Occipital lobe (tissue), 2 donors: Measurements from ENCODE around the gene MAP3K6. TPM values are rescaled to one million over a fixed set of nuclear protein-coding genes. Genes with fewer than 3 reads are reported as not detected.
"Not testable (repeated sequence)": the region's sequence is repeated elsewhere in the genome, so short reads cannot be mapped to it uniquely, and the experiment has no call there.

ENCODE experiments used
- DNase-seq: peaks from one replicate; lab custom pipeline; 2025; lab: John Stamatoyannopoulos, UW
- total RNA-seq: library from RNA; depleted of rRNA; stranded (reverse); fragments of >200 nt; gene quantifications from one replicate; pipeline ENCODE4 v1.2.3, GENCODE V29; 2014

MAP3K6 gene, protein sequence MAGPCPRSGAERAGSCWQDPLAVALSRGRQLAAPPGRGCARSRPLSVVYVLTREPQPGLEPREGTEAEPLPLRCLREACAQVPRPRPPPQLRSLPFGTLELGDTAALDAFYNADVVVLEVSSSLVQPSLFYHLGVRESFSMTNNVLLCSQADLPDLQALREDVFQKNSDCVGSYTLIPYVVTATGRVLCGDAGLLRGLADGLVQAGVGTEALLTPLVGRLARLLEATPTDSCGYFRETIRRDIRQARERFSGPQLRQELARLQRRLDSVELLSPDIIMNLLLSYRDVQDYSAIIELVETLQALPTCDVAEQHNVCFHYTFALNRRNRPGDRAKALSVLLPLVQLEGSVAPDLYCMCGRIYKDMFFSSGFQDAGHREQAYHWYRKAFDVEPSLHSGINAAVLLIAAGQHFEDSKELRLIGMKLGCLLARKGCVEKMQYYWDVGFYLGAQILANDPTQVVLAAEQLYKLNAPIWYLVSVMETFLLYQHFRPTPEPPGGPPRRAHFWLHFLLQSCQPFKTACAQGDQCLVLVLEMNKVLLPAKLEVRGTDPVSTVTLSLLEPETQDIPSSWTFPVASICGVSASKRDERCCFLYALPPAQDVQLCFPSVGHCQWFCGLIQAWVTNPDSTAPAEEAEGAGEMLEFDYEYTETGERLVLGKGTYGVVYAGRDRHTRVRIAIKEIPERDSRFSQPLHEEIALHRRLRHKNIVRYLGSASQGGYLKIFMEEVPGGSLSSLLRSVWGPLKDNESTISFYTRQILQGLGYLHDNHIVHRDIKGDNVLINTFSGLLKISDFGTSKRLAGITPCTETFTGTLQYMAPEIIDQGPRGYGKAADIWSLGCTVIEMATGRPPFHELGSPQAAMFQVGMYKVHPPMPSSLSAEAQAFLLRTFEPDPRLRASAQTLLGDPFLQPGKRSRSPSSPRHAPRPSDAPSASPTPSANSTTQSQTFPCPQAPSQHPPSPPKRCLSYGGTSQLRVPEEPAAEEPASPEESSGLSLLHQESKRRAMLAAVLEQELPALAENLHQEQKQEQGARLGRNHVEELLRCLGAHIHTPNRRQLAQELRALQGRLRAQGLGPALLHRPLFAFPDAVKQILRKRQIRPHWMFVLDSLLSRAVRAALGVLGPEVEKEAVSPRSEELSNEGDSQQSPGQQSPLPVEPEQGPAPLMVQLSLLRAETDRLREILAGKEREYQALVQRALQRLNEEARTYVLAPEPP (N-terminal part only)
- total RNA-seq = 2.7 TPM

DNA sequence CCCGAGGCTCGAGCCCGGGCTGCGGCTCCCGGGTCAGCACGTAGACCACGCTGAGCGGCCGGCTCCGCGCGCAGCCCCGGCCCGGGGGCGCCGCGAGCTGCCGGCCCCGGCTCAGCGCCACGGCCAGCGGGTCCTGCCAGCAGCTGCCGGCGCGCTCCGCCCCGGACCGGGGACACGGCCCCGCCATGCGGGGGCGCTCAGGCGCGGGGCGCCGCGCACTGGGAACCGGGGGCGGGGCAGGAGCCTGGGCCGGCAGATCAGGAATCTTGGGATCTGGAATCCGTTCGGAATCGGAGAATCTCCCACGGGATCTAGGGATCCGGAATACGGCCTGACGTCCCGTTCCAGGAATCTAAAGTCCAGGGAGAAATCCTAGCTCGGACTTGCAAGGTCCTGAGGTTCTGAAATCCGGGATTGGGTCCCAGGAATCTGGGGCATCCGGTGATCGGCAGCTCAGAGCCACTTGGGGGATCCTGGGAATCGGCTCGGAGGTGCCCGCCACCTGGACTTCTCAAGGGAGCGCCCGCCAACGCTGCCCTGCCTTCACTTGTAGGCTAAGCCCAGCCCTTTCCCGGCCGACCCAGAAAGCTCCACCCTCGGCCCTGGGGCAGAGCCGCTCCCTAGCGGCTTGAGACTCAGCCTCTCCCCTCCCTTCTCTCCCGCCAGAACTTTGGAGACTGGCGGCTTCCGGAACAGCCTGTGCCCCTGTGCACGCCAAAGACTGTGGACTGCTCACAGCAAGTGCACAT is at the start of gene MAP3K6:
Gene MAP3K6, minus strand, starts transcription at position 551 of the 749 bp plus-strand sequence. Its CDS starts 364 bp downstream, at position 187.
- peak; percentile 50 for DNase-seq

DNA sequence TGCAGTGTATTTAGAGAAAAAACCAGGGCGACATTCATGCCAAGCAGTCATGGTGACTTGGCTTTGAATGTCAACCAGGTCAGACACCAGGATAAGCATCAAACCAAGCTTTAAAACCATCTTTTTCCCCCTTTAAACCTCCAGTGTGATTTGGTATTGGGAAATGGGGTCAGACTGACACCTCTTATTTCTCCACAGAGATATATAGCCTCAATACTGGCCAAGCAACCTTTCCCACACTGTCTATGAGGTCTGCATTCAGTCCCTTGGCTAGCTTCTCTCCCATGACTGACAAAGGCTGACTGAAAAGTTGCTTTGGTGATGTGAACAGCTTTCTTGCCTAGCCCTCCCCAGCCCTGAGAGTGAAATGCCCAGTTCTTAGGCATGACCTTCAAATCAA is 47.3 kb upstream of the MAP3K6 start:
- DNase-seq = no peak

DNA sequence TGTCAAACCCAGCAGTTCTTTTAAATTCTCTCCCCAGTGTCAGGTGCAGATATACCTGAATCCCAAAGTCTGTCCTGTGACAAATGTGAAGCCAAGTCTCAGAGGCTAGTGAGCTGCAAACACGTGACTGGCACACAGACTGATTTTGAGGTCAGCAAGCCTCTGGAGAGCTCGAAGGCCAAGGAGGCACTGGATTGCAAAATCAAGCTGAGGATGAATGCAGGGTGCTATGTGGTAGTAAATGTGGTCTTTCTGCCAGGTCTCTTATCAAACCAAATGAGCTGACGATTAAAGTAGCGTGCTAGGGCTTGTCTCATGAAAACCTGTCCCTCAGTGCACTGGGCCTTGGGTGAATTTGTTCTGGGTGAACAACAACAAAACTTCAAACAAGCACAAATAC is 46.2 kb upstream of the MAP3K6 start:
- DNase-seq = no peak

DNA sequence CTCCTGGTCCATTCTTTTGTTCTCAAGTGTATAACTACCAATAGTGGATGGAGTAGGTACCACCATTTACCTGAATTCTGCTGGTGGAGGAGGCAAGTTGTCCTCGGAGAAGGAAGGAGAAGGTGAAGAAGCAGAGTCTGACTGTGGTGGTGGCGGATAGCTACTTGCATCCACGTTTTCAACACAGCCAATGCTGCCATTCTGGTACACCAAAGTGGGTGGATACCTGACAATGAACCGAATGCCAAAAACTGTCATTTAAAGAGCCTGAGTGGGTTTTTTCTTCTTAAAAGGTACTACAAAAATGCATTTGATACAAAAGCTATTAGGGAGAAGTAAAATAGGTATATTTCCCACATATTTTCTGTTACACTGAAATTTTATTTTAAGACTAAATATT is 45.7 kb upstream of the MAP3K6 start:
- DNase-seq = no peak

DNA sequence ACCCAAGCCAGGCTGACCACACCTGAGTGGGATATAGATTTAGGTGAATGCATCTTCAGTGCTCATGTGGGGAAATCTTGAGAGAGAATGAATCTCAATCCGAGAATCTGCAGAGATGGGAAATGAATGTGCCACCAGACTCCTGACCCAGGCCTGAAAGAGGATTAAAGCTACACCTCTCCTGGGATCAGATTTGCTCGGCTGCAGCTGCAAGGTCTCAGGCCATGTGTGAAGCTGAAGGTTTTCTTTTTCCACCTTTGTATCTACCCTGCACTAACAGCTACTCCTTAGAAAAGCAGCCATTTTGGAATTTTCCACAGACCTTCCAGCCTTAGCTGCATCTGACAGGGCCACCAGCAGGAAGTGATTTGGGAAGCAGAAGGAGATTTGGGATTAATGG is 43.9 kb upstream of the MAP3K6 start:
- no peak for DNase-seq

DNA sequence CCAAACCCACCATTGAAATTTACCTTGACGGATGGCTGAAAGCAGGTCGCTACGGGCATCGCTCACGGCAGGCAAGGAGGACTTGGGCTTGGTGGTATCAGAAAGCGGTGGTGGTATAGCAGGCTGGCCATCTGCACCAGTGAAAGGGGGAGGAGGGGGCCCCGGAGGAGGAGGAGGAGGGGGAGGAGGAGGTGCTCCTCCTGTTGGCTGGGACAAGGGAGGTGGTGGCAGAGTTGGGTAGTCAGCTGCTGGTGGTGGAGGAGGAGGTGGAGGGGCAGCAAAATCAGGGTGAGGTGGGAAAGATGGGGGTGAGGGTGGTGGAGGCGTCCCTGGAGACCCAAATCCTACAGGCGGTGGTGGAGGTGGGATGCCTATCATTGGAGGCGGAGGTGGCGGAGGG is 42.9 kb upstream of the MAP3K6 start:
- no peak for DNase-seq

DNA sequence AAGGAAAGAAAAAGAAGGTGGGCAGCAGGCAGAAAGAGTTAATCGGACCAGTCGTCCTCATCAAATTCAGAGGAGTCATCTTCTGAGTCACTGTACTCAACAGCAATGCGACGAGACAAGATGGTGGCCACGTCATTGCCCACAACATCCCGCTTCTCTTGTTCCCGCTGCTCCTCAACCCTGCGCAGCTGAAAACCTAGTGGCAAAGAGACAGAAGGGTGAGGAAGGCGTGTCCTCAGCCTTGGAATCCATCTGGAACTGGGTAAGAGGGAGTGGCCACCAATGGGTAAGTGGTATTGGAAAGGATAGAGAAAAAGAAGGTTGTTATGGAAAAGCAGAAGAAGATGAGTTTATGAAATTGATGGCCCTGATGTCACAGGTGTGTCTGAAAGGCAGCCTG is 41.4 kb upstream of the MAP3K6 start:
- DNase-seq = no peak

DNA sequence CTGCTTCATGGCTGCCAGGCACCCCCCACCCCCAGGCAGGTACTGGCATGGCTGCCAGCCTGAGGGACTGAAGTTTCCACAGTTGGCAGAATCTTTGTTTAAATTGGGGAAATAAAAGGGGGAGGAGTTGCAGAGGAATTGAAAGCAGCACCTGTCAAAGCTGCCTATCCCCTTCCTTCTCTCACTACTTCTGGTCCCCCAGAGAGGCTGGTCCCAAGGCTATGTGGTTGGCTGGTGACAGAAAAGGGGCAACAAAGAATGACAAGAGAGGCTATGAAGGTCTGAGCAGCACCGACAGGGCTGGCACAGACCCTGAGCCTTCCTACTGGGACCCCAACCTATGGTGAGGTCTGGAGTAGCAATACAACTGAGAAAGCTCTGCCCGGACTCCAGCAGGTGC is 40.0 kb upstream of the MAP3K6 start:
- DNase-seq = not testable (repeated sequence)

DNA sequence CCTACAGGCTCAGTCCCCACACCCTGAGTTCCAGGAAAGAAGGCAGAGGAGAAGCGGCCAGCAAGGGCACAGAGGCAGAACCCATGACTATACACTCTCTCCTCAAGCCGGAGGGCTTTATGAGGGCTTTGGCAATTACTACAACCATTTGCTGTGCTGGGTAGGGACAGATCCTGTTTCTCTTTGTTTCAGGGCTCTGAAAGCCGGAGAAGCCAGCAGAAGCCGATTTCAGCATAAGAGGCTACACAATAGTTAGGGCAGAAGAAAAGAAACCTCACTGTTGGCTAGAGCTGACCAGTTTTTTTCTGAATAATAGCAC is 39.6 kb upstream of the MAP3K6 start:
- no peak for DNase-seq

DNA sequence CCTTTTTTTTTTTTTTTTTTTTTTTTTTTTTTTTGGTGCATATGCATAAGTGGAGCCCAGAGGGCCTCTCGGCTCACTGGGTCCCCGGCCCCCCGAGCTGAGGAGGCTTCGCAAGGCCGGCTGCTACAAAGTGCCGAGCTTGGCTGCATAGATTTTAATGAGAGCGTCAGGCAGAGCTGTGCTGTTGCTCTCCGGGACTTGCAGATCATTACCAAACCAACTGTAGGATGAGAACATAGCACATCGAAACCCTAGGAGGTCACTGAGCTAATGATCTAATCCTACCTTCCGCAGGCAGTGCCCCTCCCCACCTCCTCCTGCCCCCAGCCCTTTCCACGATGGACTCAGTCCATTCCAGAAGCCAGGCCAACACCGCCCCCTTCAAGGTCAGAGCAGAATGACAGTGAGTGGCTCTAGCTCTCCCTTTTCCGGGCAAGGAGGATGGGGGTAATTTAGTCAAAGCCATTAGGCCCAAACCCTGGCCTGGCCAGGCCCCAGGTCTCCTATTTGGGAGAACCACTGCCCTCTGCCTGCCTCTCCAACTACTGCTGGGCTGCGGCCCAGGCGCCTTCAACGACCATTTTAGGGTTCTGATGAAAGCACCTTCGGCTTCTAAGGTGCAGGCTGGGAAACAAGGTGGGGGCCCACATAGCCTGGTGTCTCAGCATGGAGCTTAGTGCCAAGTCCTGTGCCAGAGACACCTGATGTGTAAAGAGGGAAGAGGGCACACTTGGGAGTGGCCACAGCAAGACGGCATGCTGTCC is 39.0 kb upstream of the MAP3K6 start:
- DNase-seq = not testable (repeated sequence)

DNA sequence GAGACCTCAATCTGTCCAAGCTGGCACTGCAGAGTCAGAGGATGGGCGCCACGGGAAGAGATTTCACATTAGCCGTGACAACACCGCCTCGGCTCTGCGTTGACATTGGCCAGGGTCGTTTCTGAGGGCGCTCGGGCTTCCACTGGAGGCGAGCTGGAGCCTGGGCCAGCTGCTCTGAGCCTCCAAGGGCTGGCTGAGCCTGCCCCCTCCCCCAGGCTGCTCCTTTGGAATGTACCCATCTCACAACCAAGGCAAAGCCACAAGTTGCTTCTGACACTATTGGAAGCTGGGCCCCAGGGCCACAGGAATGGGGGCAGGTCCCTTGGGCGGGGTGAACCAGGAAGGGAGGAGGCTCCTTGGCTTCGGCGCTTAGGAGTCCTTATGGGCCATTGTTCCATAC is 38.3 kb upstream of the MAP3K6 start:
- no peak for DNase-seq

DNA sequence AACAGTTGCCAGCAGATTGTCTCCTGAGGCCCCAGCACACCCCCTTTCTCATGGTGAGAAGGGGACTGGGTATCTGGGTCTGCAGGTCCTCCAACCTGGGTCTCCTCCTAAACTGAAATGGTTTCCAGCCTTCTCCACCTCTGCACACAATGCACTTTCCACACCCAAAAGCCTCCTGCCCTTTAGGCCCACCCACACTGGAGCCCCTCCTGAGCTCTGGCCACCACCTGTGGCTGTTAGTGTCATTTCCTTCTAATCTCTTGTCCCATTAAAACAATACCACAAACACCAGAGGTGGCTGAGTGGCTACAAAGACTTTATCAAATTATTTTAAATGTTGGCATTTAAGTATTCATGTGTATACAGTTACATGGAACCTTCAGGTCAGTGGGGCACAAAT is 37.2 kb upstream of the MAP3K6 start:
- DNase-seq = no peak

DNA sequence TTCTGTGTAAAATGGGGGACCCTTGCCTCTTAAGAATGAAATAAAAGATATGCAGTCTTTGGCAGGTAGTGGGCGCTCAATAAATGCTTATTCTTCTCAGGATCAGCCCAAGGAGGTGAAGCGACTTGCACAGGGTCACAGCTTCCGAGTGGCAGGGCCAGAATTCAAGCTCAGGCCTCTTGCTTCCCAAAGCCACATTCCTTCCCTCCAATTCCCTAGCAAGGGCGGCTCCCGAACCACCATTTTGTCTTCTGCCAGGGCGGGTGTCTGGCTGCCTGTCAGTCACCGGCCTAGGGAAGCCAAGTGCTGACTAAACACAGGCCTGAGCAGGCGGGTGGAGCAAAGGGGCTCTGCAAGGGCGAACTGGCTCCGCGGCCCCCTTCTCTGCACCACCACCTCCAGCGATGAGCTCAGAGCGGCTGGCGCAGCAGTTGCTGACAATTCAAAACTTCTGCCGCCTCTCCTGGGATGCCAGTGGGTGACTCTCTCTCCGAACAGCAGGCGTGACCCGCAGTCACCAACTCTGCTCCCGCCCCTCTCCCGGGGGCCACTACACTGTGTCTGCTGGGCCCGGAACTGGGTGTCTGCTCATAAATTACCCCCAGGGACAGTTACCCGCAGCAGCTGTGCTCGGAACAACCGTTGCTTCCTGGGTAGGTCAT is 36.4 kb upstream of the MAP3K6 start:
- DNase-seq = no peak

DNA sequence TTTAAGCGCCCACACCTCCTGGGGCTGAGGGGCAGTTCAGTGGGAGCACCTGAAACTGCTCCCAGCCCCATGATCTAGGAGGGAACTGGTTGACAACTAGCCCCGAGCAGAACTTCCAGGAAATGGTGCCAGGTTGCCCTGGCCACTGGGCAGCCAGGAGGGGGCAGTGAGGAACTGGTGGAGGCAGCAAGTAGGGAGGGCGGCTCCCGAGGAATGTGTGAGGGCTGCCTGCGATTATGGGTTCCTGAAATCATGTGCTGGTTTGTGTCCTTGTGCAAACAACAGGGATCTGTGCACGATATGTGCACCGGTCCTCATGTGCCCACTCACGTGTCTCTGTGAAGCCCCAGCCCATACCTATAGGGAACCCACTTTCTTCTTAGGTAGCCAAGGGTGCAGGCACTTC is 35.6 kb upstream of the MAP3K6 start:
- DNase-seq = no peak

DNA sequence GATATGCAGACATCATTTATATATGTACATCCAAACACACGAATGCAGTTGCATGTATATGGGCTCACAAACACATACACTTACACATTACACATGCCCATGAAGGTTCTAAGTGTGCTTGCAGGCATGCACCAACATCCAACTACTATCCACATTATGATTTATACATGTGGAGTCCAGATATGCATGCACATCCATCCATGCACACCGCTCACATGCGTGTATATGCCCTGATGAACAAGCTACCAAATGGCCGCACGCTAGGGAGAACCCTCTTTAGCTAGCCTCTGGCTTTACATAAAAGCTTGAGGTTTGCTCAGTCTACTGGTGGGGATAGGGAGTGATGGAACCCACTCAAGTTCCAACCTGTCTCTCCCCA is 34.2 kb upstream of the MAP3K6 start:
- DNase-seq = no peak

DNA sequence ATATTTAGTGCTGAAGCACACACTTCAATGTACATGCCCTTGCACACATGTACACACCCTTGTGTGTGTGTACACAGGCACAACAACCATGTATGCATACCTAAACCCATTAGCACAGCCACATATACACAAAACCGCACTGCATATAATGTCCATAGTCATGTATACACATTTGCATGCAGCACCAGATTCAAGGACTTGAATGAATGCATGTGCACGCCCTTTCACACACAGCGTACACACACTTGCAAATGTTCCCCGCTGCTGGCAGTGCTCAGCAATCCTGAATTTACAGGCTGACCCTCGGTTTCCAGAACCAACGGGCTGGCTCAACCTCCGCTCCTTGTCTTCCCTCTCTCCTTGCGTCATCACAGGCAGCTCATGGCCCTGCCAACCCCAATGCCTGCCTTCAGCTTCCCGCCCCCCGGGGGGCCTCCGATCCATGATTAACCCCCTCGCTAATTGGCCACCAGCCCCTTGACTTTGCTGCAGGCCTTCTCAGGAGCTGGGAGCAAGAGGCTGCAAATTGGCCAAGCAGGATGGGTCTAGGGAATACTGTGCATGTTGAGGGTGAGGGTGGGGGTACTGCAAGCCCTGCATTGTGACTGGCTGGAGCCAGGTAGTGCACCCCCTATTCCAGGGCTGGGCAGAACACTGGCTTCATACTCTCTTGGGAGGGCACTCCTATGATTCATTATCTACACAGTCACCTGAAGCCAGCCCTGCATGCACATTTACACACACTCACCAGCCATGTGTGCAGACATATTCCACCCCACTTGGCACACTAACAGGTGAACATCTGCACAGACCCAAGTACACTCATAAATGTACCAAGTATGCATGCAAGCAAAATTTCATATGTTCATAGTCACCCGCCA is 33.6 kb upstream of the MAP3K6 start:
- no peak for DNase-seq

DNA sequence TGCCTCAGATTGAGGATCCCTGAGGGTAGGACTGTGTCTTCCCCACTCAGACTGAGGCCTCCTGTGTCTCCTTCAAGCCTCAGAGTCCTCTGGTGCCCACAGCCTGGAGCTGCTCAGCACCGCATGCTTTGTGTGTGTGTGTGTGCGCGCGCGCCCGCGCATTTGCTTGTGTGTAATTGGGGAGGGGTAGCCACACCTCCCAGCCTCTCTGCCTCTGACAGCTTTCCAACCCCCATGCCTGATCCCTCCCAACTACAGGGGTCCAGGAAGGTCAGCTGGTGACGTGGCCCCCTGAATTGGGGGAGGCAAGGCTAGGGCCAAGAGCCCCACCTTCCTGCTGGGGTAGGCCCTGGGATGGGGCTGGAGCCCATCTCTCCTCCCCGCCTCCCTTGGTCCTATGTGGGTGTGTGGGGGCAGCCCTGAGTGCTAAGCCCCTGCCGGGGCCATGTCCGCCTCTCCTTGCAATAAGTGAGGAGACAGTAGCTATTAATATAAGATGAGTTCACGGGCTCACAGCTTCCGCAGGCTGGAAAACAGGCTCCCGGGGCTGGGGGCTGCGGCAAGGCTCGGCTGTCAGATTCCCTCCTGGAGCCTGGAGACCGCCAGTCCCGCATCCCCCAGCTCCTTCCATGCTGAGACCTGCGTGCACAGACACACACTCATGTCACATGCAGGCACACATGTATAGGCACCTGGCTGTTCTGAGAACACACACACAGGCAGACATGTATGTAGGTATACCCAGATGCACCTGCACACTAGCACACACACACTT is 32.7 kb upstream of the MAP3K6 start:
- DNase-seq = no peak

DNA sequence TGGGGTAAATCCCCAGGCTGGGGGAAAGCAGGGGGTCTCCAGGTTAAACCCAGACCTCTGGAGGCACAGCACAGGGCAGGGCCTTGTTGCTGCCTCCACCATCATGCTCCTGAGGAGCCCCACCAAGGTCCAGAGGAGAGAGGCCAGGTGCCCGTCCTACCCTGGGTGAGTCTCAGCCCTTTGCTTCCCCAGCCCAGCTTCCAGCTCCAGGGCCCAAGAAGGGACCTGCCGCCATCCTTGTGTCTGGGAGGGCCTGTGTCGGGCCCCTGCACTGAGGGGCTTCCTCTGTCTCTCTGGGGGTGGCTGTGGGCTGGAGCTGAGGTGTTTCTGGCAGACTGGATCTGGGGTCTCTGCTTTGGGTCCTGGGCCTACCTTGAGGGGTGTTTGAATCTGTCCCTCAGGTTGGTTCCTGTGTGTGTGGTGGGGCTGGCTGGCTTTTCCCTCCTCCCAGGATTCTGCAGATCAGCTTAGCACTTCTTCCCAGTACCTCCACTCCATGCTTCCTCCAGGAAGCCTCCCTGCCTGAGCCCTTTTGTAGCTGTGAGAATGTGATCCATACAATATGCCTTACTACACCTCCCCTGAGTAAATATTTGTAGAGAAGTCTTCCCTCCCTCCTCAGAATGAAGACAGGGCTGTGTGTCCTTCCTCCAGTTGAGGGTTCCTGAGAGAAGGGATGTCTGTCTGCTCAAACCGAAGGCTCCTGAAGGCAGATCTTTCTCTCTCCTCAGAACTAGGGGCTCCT is 31.8 kb upstream of the MAP3K6 start:
- no peak for DNase-seq
